ENCODE measurements around the gene PDE1A.

The PDE1A gene

GRCh38 chr2:182302972-182303371 lies 123.9 kb downstream of the PDE1A start:
- TF ChIP-seq CTCF (IDR thresholded peaks at IDR 0.05; ENCODE audit: insufficient read depth, low read length) (no peak), REST (IDR thresholded peaks at IDR 0.05; ENCODE audit: insufficient replicate concordance, low read depth) (no peak), POLR2AphosphoS5 (IDR thresholded peaks at IDR 0.05; ENCODE audit: low read depth) (no peak), GABPA (IDR thresholded peaks at IDR 0.05; ENCODE audit: low read depth) (no peak), SPI1 (IDR thresholded peaks at IDR 0.05; ENCODE audit: borderline replicate concordance, low read depth) (no peak)
- no peak for DNase-seq (ENCODE audit: low read depth in 1 of 2, low spot score in 1 of 2)

GRCh38 chr2:182302174-182302573 lies 124.7 kb downstream of the PDE1A start:
- no peak for DNase-seq (ENCODE audit: low read depth in 1 of 2, low spot score in 1 of 2)
- no peak overlapping the region for H3K27ac ChIP-seq (replicated peaks)
- H3K4me3 ChIP-seq (replicated peaks; ENCODE audit: insufficient read depth, low read length): no peak overlapping the region
- H3K27me3 ChIP-seq (ENCODE audit: insufficient read depth, poor library complexity, severe bottlenecking): no peaks in the 10 kb centered on the region
- TF ChIP-seq REST (IDR thresholded peaks at IDR 0.05; ENCODE audit: insufficient replicate concordance, low read depth) (no peak), CTCF (IDR thresholded peaks at IDR 0.05; ENCODE audit: insufficient read depth, low read length) (no peak), SPI1 (IDR thresholded peaks at IDR 0.05; ENCODE audit: borderline replicate concordance, low read depth) (no peak), POLR2AphosphoS5 (IDR thresholded peaks at IDR 0.05; ENCODE audit: low read depth) (no peak), GABPA (IDR thresholded peaks at IDR 0.05; ENCODE audit: low read depth) (no peak)

More at GRCh38 chr2:182302972-182303371, 123.9 kb downstream of the PDE1A start:
- H3K4me3 ChIP-seq (replicated peaks; ENCODE audit: insufficient read depth, low read length): no peak overlapping the region
- no peak overlapping the region for H3K27ac ChIP-seq (replicated peaks)
- H3K27me3 ChIP-seq (ENCODE audit: insufficient read depth, poor library complexity, severe bottlenecking): no peaks in the 10 kb centered on the region

GRCh38 chr2:182301093-182301492 lies 125.7 kb downstream of the PDE1A start:
- no peak overlapping the region for H3K4me3 ChIP-seq (replicated peaks; ENCODE audit: insufficient read depth, low read length)
- no peaks in the 10 kb centered on the region for H3K27me3 ChIP-seq (ENCODE audit: insufficient read depth, poor library complexity, severe bottlenecking)
- DNase-seq (ENCODE audit: low read depth in 1 of 2, low spot score in 1 of 2): no peak
- no peak for TF ChIP-seq SPI1 (IDR thresholded peaks at IDR 0.05; ENCODE audit: borderline replicate concordance, low read depth)
- no peak for TF ChIP-seq POLR2AphosphoS5 (IDR thresholded peaks at IDR 0.05; ENCODE audit: low read depth)
- TF ChIP-seq CTCF (IDR thresholded peaks at IDR 0.05; ENCODE audit: insufficient read depth, low read length): no peak
- no peak for TF ChIP-seq REST (IDR thresholded peaks at IDR 0.05; ENCODE audit: insufficient replicate concordance, low read depth)
- TF ChIP-seq GABPA (IDR thresholded peaks at IDR 0.05; ENCODE audit: low read depth): no peak
- H3K27ac ChIP-seq (replicated peaks): no peak overlapping the region

All from HL-60 (cell line).